Panc1 (cell line): Measurements from ENCODE around the gene ANKH. TPM values are rescaled to one million over a fixed set of nuclear protein-coding genes. Genes with fewer than 3 reads are reported as not detected.

Experiments
- ATAC-seq: fragments of 200-7000 bp; cut with Tn5 transposase; 2 replicates; pipeline ENCODE4 v1.9.1; 2020; ENCODE audit warnings: mild to moderate bottlenecking, moderate library complexity
- BruUV-seq: library from RNA; stranded (reverse); fragments of 400-500 nt; replicated peaks from 2 replicates; lab custom pipeline; 2021; lab: Mats Ljungman, UMichigan
- CTCF ChIA-PET: fragments of 300-600 bp; sonication (Branson Sonifier 250); formaldehyde crosslinking; loops from one replicate; lab custom pipeline; 2022; ENCODE audit warnings: antibody characterized with exemption; lab: Charles Lee
- POLR2A ChIA-PET: fragments of 300-600 bp; sonication (Branson Sonifier 250); formaldehyde crosslinking; loops from one replicate; lab custom pipeline; 2022; ENCODE audit warnings: antibody characterized with exemption; lab: Charles Lee
- DNase-seq: peaks from one replicate; pipeline ENCODE4 v3.0.0-alpha.2; 2010; ENCODE audit warnings: low read depth, low spot score
- H3K27ac ChIP-seq: 2 replicates; pipeline ENCODE4 v1.5.1; 2011; ENCODE audit warnings: mild to moderate bottlenecking, low read length, inconsistent platforms
- H3K27me3 ChIP-seq: fragments of 200-500 bp; sonication (Bioruptor generic); 2 replicates; pipeline ENCODE4 v1.6.0; 2014; ENCODE audit warnings: low read length, inconsistent platforms; ENCODE audit not compliant: control insufficient read depth, insufficient read depth
- H3K36me3 ChIP-seq: fragments of 200-500 bp; sonication (Bioruptor generic); 2 replicates; pipeline ENCODE4 v1.5.1; 2014; ENCODE audit warnings: inconsistent platforms, mild to moderate bottlenecking, low read length, moderate library complexity; ENCODE audit not compliant: control insufficient read depth, insufficient read depth
- H3K4me1 ChIP-seq: 2 replicates; pipeline ENCODE4 v1.5.1; 2011; ENCODE audit warnings: inconsistent platforms, mild to moderate bottlenecking, low read length, moderate library complexity; ENCODE audit not compliant: control insufficient read depth, insufficient read depth
- H3K4me3 ChIP-seq, 2 experiments: 2 replicates each; pipeline ENCODE4 v1.5.1; 2011 to 2012; ENCODE audit warnings: low read depth in 2 of 2, low read length in 2 of 2, mild to moderate bottlenecking in 2 of 2, inconsistent platforms in 1 of 2, moderate library complexity in 1 of 2
- H3K9me3 ChIP-seq: fragments of 200-500 bp; sonication (Bioruptor generic); 2 replicates; pipeline ENCODE4 v1.5.1; 2014; ENCODE audit warnings: low read depth, mild to moderate bottlenecking, inconsistent platforms, low read length, moderate library complexity; ENCODE audit not compliant: control insufficient read depth, insufficient read depth
- POLR2AphosphoS5 ChIP-seq: IDR thresholded peaks from 2 replicates; pipeline ENCODE4 v1.6.1; 2012; ENCODE audit warnings: mild to moderate bottlenecking, low read depth, low read length, moderate library complexity
- REST ChIP-seq, 2 experiments: IDR thresholded peaks; 2 replicates each; pipeline ENCODE4 v1.6.1; 2011 to 2012; ENCODE audit warnings: low read depth in 2 of 2, control low read depth in 1 of 2, low read length in 1 of 2, mild to moderate bottlenecking in 1 of 2, moderate library complexity in 1 of 2; ENCODE audit not compliant: insufficient read depth in 1 of 2
- SIN3A ChIP-seq: IDR thresholded peaks from 2 replicates; pipeline ENCODE4 v1.6.1; 2012; ENCODE audit warnings: low read depth, mild to moderate bottlenecking, low read length, moderate library complexity, borderline replicate concordance; ENCODE audit not compliant: insufficient read depth
- TCF7L2 ChIP-seq: IDR thresholded peaks from 2 replicates; pipeline ENCODE4 v1.6.1; 2011; ENCODE audit warnings: mild to moderate bottlenecking, low read depth, low read length, inconsistent platforms
- in situ Hi-C: cut with HindIII; loops from 2 replicates; pipeline ENCODE4 v1.10.0; 2016; ENCODE audit warnings: low sequenced_read_pairs, low pct_unique_long_range_greater_than_20kb
- intact Hi-C: fragments of 100-400 bp; cut with micrococcal nuclease; formaldehyde crosslinking; loops from one replicate; pipeline ENCODE4 v1.10.0; 2022; ENCODE audit not compliant: unreplicated experiment
- total RNA-seq: library from RNA; stranded (reverse); gene quantifications from one replicate; pipeline ENCODE4 v1.2.1, GENCODE V29; 2021; ENCODE audit not compliant: unreplicated experiment
- TF ChIP-seq, protein P1 (sequence below): fragments of 450-650 bp; IDR thresholded peaks from 2 replicates; pipeline ENCODE4 v1.5.1; 2017; ENCODE audit warnings: mild to moderate bottlenecking

Gene ANKH
- total RNA-seq, 1 experiment from 2014 or later, result 11.2 TPM

- peaks cover 7% of the 10 kb centered on the region; the same call in 1 of the 2 replicates for H3K4me1 ChIP-seq
- no peak overlapping the region for H3K4me3 ChIP-seq
- no peak overlapping the region for H3K27ac ChIP-seq
- H3K27me3 ChIP-seq, result no peaks in the 10 kb centered on the region
- TF ChIP-seq POLR2AphosphoS5, result no peak
- TF ChIP-seq, protein P1, sequence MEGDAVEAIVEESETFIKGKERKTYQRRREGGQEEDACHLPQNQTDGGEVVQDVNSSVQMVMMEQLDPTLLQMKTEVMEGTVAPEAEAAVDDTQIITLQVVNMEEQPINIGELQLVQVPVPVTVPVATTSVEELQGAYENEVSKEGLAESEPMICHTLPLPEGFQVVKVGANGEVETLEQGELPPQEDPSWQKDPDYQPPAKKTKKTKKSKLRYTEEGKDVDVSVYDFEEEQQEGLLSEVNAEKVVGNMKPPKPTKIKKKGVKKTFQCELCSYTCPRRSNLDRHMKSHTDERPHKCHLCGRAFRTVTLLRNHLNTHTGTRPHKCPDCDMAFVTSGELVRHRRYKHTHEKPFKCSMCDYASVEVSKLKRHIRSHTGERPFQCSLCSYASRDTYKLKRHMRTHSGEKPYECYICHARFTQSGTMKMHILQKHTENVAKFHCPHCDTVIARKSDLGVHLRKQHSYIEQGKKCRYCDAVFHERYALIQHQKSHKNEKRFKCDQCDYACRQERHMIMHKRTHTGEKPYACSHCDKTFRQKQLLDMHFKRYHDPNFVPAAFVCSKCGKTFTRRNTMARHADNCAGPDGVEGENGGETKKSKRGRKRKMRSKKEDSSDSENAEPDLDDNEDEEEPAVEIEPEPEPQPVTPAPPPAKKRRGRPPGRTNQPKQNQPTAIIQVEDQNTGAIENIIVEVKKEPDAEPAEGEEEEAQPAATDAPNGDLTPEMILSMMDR, result no peak
- no peak for TF ChIP-seq TCF7L2
- TF ChIP-seq REST (IDR thresholded peaks at IDR 0.05; ENCODE audit: insufficient read depth in 1 of 2, low read depth in 2 of 2, low read length in 1 of 2), result no peak
- no peak for TF ChIP-seq SIN3A
- intact Hi-C loops (no loop called here), in situ Hi-C loops (no loop called here)
- ATAC-seq (no peak), DNase-seq (no peak)
- POLR2A ChIA-PET, result no interaction called here
- H3K9me3 ChIP-seq, result no peaks in the 10 kb centered on the region
- H3K36me3 ChIP-seq, result no peaks in the 10 kb centered on the region
- CTCF ChIA-PET, result no interaction called here
- no TSS peak for BruUV-seq
Measured at GRCh38 chr5:14771972-14772371, 99.6 kb downstream of the ANKH start.

DNA sequence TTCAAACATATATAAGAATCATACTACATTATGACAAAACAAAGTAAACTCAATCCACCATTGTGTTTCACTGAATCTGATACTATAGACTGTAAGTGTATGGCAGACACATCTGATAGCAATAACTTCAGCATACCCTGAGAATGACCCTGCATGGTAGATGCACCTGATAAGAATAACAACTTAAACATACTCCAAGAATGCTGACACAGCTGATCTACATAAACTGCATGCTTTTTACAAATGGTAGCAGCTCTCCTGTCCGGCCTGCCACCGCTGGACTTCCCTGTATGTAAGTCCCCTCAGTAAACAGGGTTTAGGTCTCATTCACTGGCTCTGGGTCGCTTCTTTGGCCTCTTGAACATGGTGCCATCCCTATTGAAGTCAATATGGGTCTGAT is 100.4 kb downstream of the ANKH start:
- Histone ChIP-seq H3K9me3 (no peaks in the 10 kb centered on the region), H3K4me1 (peaks cover 7% of the 10 kb centered on the region; the same call in 1 of the 2 replicates), H3K4me3 (no peak overlapping the region), H3K27ac (no peak overlapping the region), H3K36me3 (no peaks in the 10 kb centered on the region), H3K27me3 (no peaks in the 10 kb centered on the region)
- CTCF ChIA-PET, result no interaction called here
- in situ Hi-C loops (no loop called here), intact Hi-C loops (no loop called here)
- ATAC-seq, result no peak
- no peak for DNase-seq
- TF ChIP-seq POLR2AphosphoS5 (no peak), SIN3A (no peak)
- BruUV-seq, result no TSS peak
- POLR2A ChIA-PET, result no interaction called here

- no peak for TF ChIP-seq POLR2AphosphoS5
- TF ChIP-seq, protein P1, result no peak
- TF ChIP-seq REST (IDR thresholded peaks at IDR 0.05; ENCODE audit: insufficient read depth in 1 of 2, low read depth in 2 of 2, low read length in 1 of 2), result no peak
- TF ChIP-seq SIN3A, result no peak
- TF ChIP-seq TCF7L2, result no peak
- ChIA-PET CTCF (no interaction called here), POLR2A (no interaction called here)
- H3K4me3 ChIP-seq, result no peak overlapping the region
- BruUV-seq, result no TSS peak
- in situ Hi-C loops, result no loop called here
- intact Hi-C loops, result no loop called here
- no peaks in the 10 kb centered on the region for H3K9me3 ChIP-seq
- DNase-seq, result no peak
- H3K36me3 ChIP-seq, result no peaks in the 10 kb centered on the region
- H3K27me3 ChIP-seq, result no peaks in the 10 kb centered on the region
- H3K27ac ChIP-seq, result no peak overlapping the region
- ATAC-seq, result no peak; the same call in 1 of the 2 replicates
- peaks cover 7% of the 10 kb centered on the region; the same call in 1 of the 2 replicates for H3K4me1 ChIP-seq
Measured at GRCh38 chr5:14768508-14769365, 102.8 kb downstream of the ANKH start.
